ENCODE data around the gene MTMR3. TPM values are rescaled to one million over a fixed set of nuclear protein-coding genes. Genes with fewer than 3 reads are reported as not detected.

The MTMR3 gene
- total and polyA plus RNA-seq, 4 donors = 6.0 to 38.8 (median 17.1) TPM

- no peak for TF ChIP-seq FOXA2 (IDR thresholded peaks at IDR 0.05)
- TF ChIP-seq RXRA (IDR thresholded peaks at IDR 0.05) = no peak
- TF ChIP-seq, protein P1, sequence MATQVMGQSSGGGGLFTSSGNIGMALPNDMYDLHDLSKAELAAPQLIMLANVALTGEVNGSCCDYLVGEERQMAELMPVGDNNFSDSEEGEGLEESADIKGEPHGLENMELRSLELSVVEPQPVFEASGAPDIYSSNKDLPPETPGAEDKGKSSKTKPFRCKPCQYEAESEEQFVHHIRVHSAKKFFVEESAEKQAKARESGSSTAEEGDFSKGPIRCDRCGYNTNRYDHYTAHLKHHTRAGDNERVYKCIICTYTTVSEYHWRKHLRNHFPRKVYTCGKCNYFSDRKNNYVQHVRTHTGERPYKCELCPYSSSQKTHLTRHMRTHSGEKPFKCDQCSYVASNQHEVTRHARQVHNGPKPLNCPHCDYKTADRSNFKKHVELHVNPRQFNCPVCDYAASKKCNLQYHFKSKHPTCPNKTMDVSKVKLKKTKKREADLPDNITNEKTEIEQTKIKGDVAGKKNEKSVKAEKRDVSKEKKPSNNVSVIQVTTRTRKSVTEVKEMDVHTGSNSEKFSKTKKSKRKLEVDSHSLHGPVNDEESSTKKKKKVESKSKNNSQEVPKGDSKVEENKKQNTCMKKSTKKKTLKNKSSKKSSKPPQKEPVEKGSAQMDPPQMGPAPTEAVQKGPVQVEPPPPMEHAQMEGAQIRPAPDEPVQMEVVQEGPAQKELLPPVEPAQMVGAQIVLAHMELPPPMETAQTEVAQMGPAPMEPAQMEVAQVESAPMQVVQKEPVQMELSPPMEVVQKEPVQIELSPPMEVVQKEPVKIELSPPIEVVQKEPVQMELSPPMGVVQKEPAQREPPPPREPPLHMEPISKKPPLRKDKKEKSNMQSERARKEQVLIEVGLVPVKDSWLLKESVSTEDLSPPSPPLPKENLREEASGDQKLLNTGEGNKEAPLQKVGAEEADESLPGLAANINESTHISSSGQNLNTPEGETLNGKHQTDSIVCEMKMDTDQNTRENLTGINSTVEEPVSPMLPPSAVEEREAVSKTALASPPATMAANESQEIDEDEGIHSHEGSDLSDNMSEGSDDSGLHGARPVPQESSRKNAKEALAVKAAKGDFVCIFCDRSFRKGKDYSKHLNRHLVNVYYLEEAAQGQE (IDR thresholded peaks at IDR 0.05) = no peak
- TF ChIP-seq ZBTB33 (IDR thresholded peaks at IDR 0.05) = no peak
- TF ChIP-seq RAD21 (IDR thresholded peaks at IDR 0.05) = no peak
- TF ChIP-seq CTCF (IDR thresholded peaks at IDR 0.05; ENCODE audit: low read depth, low read length, missing input control) = no peak
- H3K9me3 ChIP-seq (ENCODE audit: control insufficient read depth in 4 of 4, low read length in 3 of 4) = no peaks in the 10 kb centered on the region
- WGBS = 97% methylated on average over 5 of the region's 5 CpGs
- no peak for DNase-seq (ENCODE audit: low spot score)
- H3K4me3 ChIP-seq (ENCODE audit: low read depth in 1 of 3, low read length in 3 of 3) = no peak overlapping the region
- peaks cover 2 to 17% (median 9%) of the 10 kb centered on the region in 4 donors for H3K4me1 ChIP-seq (ENCODE audit: control insufficient read depth in 4 of 4, insufficient read depth in 4 of 4, low read length in 3 of 4)
- H3K36me3 ChIP-seq (ENCODE audit: control insufficient read depth in 4 of 4, insufficient read depth in 3 of 4, low read depth in 1 of 4, low read length in 3 of 4) = no peaks in the 10 kb centered on the region
- H3K27me3 ChIP-seq (ENCODE audit: control insufficient read depth in 4 of 4, insufficient read depth in 4 of 4, low read length in 3 of 4) = no peaks in the 10 kb centered on the region
- no peak overlapping the region for H3K27ac ChIP-seq (ENCODE audit: low read depth in 1 of 2, low read length in 2 of 2)
- no peak overlapping the region for H3K9ac ChIP-seq (ENCODE audit: low read depth in 1 of 2, low read length in 2 of 2)
Measured at GRCh38 chr22:29903371-29903770, 20.4 kb downstream of the MTMR3 start.

- Histone ChIP-seq H3K27me3 (ENCODE audit: control insufficient read depth in 4 of 4, insufficient read depth in 4 of 4, low read length in 3 of 4) (no peaks in the 10 kb centered on the region), H3K4me3 (ENCODE audit: low read depth in 1 of 3, low read length in 3 of 3) (no peak overlapping the region), H3K9me3 (ENCODE audit: control insufficient read depth in 4 of 4, low read length in 3 of 4) (no peaks in the 10 kb centered on the region), H3K36me3 (ENCODE audit: control insufficient read depth in 4 of 4, insufficient read depth in 3 of 4, low read depth in 1 of 4, low read length in 3 of 4) (no peaks in the 10 kb centered on the region), H3K9ac (ENCODE audit: low read depth in 1 of 2, low read length in 2 of 2) (no peak overlapping the region), H3K4me1 (ENCODE audit: control insufficient read depth in 4 of 4, insufficient read depth in 4 of 4, low read length in 3 of 4) (peaks cover 2 to 21% (median 9%) of the 10 kb centered on the region in 4 donors), H3K27ac (ENCODE audit: low read depth in 1 of 2, low read length in 2 of 2) (no peak overlapping the region)
- TF ChIP-seq RAD21 (IDR thresholded peaks at IDR 0.05) = no peak
- TF ChIP-seq GABPA (IDR thresholded peaks at IDR 0.05 in 1 of 2, conservative IDR thresholded peaks at IDR 0.05 in 1 of 2) = no peak
- no peak for TF ChIP-seq SP1 (IDR thresholded peaks at IDR 0.05)
- no peak for TF ChIP-seq ZBTB33 (IDR thresholded peaks at IDR 0.05)
- TF ChIP-seq CTCF (IDR thresholded peaks at IDR 0.05; ENCODE audit: low read depth, low read length, missing input control) = no peak
- TF ChIP-seq EGR1 (IDR thresholded peaks at IDR 0.05; ENCODE audit: low read depth in 2 of 2) = no peak
- no peak for TF ChIP-seq YY1 (IDR thresholded peaks at IDR 0.05)
- no peak for DNase-seq (ENCODE audit: low spot score)
- 91% methylated on average over 3 of the region's 3 CpGs for WGBS
Measured at GRCh38 chr22:29904020-29904419, 21.0 kb downstream of the MTMR3 start.
